Parathyroid adenoma (tissue), 2 donors: ENCODE results near the gene NSUN2.
"Not testable (repeated sequence)": the region's sequence is repeated elsewhere in the genome, so short reads cannot be mapped to it uniquely, and the experiment has no call there.

Experiments used
- H2AFZ ChIP-seq: fragments of 300-600 bp; sonication (generic); one replicate; pipeline ENCODE4 v1.7.0; 2017; ENCODE audit warnings: antibody characterized with exemption, mild to moderate bottlenecking
- H3K27ac ChIP-seq: fragments of 300-600 bp; sonication (generic); one replicate; pipeline ENCODE4 v1.7.0; 2017
- H3K27me3 ChIP-seq: fragments of 300-600 bp; sonication (generic); one replicate; pipeline ENCODE4 v1.7.0; 2017; ENCODE audit warnings: low read length; ENCODE audit not compliant: control insufficient read depth, insufficient read depth
- H3K36me3 ChIP-seq: fragments of 300-600 bp; sonication (generic); one replicate; pipeline ENCODE4 v1.7.0; 2017; ENCODE audit warnings: low read length; ENCODE audit not compliant: control insufficient read depth, insufficient read depth
- H3K4me1 ChIP-seq: fragments of 300-600 bp; sonication (generic); one replicate; pipeline ENCODE4 v1.7.0; 2017; ENCODE audit warnings: control low read depth
- H3K4me2 ChIP-seq: fragments of 300-600 bp; sonication (generic); one replicate; pipeline ENCODE4 v1.7.0; 2017; ENCODE audit warnings: low read length
- H3K4me3 ChIP-seq: fragments of 300-600 bp; sonication (generic); one replicate; pipeline ENCODE4 v1.7.0; 2017; ENCODE audit warnings: low read depth, low read length
- H3K79me2 ChIP-seq: fragments of 300-600 bp; sonication (generic); one replicate; pipeline ENCODE4 v1.7.0; 2017; ENCODE audit warnings: control low read depth
- H3K9ac ChIP-seq: fragments of 300-600 bp; sonication (generic); one replicate; pipeline ENCODE4 v1.7.0; 2017; ENCODE audit warnings: mild to moderate bottlenecking
- H3K9me3 ChIP-seq: fragments of 300-600 bp; sonication (generic); one replicate; pipeline ENCODE4 v1.7.0; 2017; ENCODE audit warnings: low read length; ENCODE audit not compliant: control insufficient read depth
- TF ChIP-seq, protein P1 (sequence below): fragments of 300-600 bp; sonication (generic); IDR thresholded peaks from one replicate; pipeline ENCODE4 v1.7.0; 2017; ENCODE audit warnings: antibody characterized with exemption, mild to moderate bottlenecking
- donor health status: primary hyperparathyroidism.

The NSUN2 gene

DNA sequence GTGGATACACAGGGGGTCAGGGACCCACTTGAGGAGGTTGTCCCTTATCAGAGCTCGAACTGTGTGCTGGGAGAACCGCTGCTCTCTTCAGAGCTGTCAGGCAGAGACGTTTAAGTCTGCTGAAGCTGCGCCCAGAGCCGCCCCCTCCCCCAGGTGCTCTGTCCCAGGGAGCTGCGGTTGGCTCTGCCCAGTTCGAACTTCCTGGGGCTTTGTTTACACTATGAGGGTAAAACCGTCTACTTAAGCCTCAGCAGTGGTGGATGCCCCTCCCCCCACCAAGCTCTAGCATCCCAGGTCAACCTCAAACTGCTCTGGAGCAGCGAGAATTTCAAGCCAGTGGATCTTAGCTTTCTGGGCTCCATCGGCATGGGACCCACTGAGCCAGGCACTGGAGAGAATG lies 16.3 kb upstream of the NSUN2 start:
- no peak overlapping the region for H3K27ac ChIP-seq
- no peak overlapping the region for H3K4me2 ChIP-seq
- H3K79me2 ChIP-seq, result peaks cover 2% of the 10 kb centered on the region
- no peak overlapping the region for H2AFZ ChIP-seq
- no peak overlapping the region for H3K4me3 ChIP-seq
- H3K9ac ChIP-seq, result no peak overlapping the region
- no peaks in the 10 kb centered on the region for H3K27me3 ChIP-seq
- H3K9me3 ChIP-seq, result no peaks in the 10 kb centered on the region
- TF ChIP-seq, protein P1, sequence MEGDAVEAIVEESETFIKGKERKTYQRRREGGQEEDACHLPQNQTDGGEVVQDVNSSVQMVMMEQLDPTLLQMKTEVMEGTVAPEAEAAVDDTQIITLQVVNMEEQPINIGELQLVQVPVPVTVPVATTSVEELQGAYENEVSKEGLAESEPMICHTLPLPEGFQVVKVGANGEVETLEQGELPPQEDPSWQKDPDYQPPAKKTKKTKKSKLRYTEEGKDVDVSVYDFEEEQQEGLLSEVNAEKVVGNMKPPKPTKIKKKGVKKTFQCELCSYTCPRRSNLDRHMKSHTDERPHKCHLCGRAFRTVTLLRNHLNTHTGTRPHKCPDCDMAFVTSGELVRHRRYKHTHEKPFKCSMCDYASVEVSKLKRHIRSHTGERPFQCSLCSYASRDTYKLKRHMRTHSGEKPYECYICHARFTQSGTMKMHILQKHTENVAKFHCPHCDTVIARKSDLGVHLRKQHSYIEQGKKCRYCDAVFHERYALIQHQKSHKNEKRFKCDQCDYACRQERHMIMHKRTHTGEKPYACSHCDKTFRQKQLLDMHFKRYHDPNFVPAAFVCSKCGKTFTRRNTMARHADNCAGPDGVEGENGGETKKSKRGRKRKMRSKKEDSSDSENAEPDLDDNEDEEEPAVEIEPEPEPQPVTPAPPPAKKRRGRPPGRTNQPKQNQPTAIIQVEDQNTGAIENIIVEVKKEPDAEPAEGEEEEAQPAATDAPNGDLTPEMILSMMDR, result no peak
- no peaks in the 10 kb centered on the region for H3K36me3 ChIP-seq
- no peaks in the 10 kb centered on the region for H3K4me1 ChIP-seq

DNA sequence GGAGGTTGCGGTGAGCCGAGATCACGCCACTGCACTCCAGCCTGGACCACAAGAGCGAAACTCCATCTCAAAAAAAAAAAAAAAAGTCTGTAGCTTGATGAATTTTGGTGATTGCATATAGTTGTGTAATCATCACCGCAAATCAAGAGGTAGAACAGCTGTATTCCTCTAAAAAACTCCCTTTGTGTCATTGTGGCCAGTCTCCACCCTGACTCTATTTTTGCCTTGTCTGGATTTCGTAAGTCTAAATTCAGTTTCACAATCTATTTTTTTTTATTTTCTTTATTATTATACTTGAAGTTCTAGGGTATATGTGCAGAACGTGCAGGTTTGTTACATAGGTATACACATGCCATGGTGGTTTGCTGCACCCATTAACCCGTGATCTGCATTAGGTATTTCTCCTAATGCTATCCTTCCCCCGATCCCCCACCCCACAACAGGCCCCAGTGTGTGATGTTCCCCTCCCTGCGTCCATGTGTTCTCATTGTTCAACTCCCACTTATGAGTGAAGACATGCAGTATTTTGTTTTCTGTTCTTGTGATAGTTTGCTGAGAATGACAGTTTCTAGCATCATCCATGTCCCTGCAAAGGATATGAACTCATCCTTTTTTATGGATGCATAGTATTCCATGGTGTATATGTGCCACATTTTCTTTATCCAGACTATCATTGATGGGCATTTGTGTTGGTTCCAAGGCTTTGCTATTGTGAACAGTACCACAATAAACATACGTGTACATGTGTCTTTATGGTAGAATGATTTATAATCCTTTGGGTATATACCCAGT lies 12.9 kb upstream of the NSUN2 start:
- not testable (repeated sequence) for H3K27me3 ChIP-seq, H3K36me3 ChIP-seq, H3K79me2 ChIP-seq, H3K9ac ChIP-seq, H3K4me2 ChIP-seq, H3K4me1 ChIP-seq, H3K9me3 ChIP-seq, H3K4me3 ChIP-seq, H3K27ac ChIP-seq, H2AFZ ChIP-seq

DNA sequence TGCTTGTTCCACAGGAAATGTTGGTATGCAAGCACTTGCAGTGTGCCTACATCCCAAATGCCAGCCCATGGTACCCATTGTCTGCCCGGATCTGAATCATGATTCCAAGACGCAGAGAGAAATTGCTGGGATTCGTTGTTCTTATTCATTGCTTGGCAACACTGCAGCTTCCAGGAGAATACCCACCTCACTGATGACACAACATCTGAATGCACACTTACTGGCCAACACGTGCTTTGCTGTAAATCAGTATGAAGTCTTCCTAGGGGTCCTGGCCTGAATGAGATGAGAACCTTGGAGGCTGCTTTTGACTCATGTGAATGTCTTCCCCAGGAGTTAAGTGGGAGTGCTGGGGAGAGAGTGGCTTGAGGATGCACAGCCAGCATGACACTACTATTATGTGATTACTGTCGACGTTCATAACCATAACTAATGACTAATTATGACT lies 12.0 kb upstream of the NSUN2 start:
- Histone ChIP-seq H3K4me1 (no peaks in the 10 kb centered on the region), H3K36me3 (no peaks in the 10 kb centered on the region), H3K79me2 (peaks cover 2% of the 10 kb centered on the region), H3K4me3 (no peak overlapping the region), H3K4me2 (no peak overlapping the region), H3K27ac (no peak overlapping the region), H3K9me3 (no peaks in the 10 kb centered on the region), H3K27me3 (no peaks in the 10 kb centered on the region), H3K9ac (no peak overlapping the region), H2AFZ (no peak overlapping the region)
- TF ChIP-seq, protein P1, result no peak

DNA sequence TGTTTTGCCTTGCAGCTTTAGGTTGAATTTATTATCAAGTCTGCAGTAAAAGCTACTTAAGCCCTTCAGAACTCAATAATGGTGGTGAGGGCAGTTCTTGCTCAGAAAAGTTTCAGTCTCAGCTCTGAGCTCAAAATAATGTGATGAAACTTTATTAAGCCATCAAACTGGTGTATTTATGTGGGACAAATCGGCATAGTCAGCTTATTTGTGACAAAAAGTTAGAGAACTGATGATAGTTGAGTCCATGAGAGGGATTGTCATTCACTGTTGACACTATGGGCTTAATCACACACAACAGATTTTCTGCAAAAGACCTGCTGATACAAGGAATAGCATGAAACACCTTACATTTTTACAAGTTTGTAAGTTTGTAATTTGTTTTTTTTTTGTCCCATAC lies 9.8 kb upstream of the NSUN2 start:
- no peak overlapping the region for H3K27ac ChIP-seq
- H3K79me2 ChIP-seq, result peaks cover 2% of the 10 kb centered on the region
- H3K27me3 ChIP-seq, result no peaks in the 10 kb centered on the region

DNA sequence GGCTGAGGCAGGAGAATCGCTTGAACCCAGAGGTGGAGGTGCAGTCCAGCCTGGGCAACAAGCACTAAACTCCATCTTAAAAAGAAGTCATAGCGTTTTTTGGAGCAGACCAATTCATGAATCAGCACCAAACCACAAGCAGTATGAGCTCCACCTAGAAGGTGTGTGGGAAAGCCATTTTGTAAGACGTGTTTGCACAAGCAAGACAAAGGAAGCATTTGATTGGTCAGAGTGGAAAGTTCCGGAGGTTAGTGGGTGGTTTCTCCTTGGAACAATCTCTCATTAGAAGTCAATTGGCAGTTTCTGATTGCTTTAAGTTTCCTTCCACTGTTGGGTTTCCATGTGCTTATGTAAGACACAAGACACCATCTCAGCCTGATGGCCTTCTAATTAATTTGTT lies 5.4 kb upstream of the NSUN2 start:
- Histone ChIP-seq H3K9ac (no peak overlapping the region), H3K27me3 (no peaks in the 10 kb centered on the region), H3K27ac (no peak overlapping the region), H3K4me3 (no peak overlapping the region), H2AFZ (no peak overlapping the region), H3K4me2 (no peak overlapping the region), H3K79me2 (peaks cover 5% of the 10 kb centered on the region), H3K36me3 (no peaks in the 10 kb centered on the region), H3K4me1 (no peaks in the 10 kb centered on the region), H3K9me3 (no peaks in the 10 kb centered on the region)
- TF ChIP-seq, protein P1, result no peak

More for the DNA sequence above, 9.8 kb upstream of the NSUN2 start:
- Histone ChIP-seq H3K36me3 (no peaks in the 10 kb centered on the region), H3K9me3 (no peaks in the 10 kb centered on the region), H3K4me1 (no peaks in the 10 kb centered on the region), H2AFZ (no peak overlapping the region), H3K4me3 (no peak overlapping the region), H3K9ac (no peak overlapping the region), H3K4me2 (no peak overlapping the region)
- TF ChIP-seq, protein P1, result no peak
